ENCODE results near the gene CCN5.
A peak's percentile ranks its signal among the peaks of the same experiment; 100 is the strongest.

The CCN5 gene

GRCh38 chr20:44723391-44723790 is 8.2 kb downstream of the CCN5 start:
- Histone ChIP-seq H3K9me3 (ENCODE audit: severe bottlenecking) (no peaks in the 10 kb centered on the region), H3K27ac (ENCODE audit: poor library complexity, severe bottlenecking) (no peak overlapping the region), H3K4me3 (ENCODE audit: severe bottlenecking) (no peak overlapping the region), H3K36me3 (ENCODE audit: low read depth) (no peaks in the 10 kb centered on the region), H3K27me3 (ENCODE audit: insufficient read depth, poor library complexity, severe bottlenecking) (no peaks in the 10 kb centered on the region), H3K4me1 (ENCODE audit: insufficient read depth, poor library complexity, severe bottlenecking) (peaks cover 26% of the 10 kb centered on the region)
- ATAC-seq (ENCODE audit: low read depth) (no peak), DNase-seq (ENCODE audit: low spot score) (no peak)
- no peak for TF ChIP-seq CTCF (IDR thresholded peaks at IDR 0.05; ENCODE audit: poor library complexity, severe bottlenecking)

- Histone ChIP-seq H3K9me3 (ENCODE audit: severe bottlenecking) (no peaks in the 10 kb centered on the region), H3K27ac (ENCODE audit: poor library complexity, severe bottlenecking) (no peak overlapping the region), H3K36me3 (ENCODE audit: low read depth) (no peaks in the 10 kb centered on the region), H3K4me1 (ENCODE audit: insufficient read depth, poor library complexity, severe bottlenecking) (peaks cover 29% of the 10 kb centered on the region), H3K4me3 (ENCODE audit: severe bottlenecking) (no peak overlapping the region), H3K27me3 (ENCODE audit: insufficient read depth, poor library complexity, severe bottlenecking) (no peaks in the 10 kb centered on the region)
- TF ChIP-seq CTCF (IDR thresholded peaks at IDR 0.05; ENCODE audit: poor library complexity, severe bottlenecking) = no peak
- DNase-seq (ENCODE audit: low spot score) = no peak
- no peak for ATAC-seq (ENCODE audit: low read depth)
Measured at GRCh38 chr20:44723798-44724362, 8.7 kb downstream of the CCN5 start.

GRCh38 chr20:44724423-44725091 is 9.4 kb downstream of the CCN5 start:
- Histone ChIP-seq H3K27me3 (ENCODE audit: insufficient read depth, poor library complexity, severe bottlenecking) (no peaks in the 10 kb centered on the region), H3K9me3 (ENCODE audit: severe bottlenecking) (no peaks in the 10 kb centered on the region), H3K4me1 (ENCODE audit: insufficient read depth, poor library complexity, severe bottlenecking) (peaks cover 36% of the 10 kb centered on the region), H3K4me3 (ENCODE audit: severe bottlenecking) (no peak overlapping the region), H3K36me3 (ENCODE audit: low read depth) (no peaks in the 10 kb centered on the region), H3K27ac (ENCODE audit: poor library complexity, severe bottlenecking) (no peak overlapping the region)
- DNase-seq (ENCODE audit: low spot score) = peak; percentile 85
- no peak for TF ChIP-seq CTCF (IDR thresholded peaks at IDR 0.05; ENCODE audit: poor library complexity, severe bottlenecking)
- ATAC-seq (ENCODE audit: low read depth) = no peak

GRCh38 chr20:44725837-44726236 is 10.7 kb downstream of the CCN5 start:
- no peaks in the 10 kb centered on the region for H3K9me3 ChIP-seq (ENCODE audit: severe bottlenecking)
- no peaks in the 10 kb centered on the region for H3K27me3 ChIP-seq (ENCODE audit: insufficient read depth, poor library complexity, severe bottlenecking)
- no peaks in the 10 kb centered on the region for H3K36me3 ChIP-seq (ENCODE audit: low read depth)
- H3K4me1 ChIP-seq (ENCODE audit: insufficient read depth, poor library complexity, severe bottlenecking) = peaks cover 39% of the 10 kb centered on the region
- TF ChIP-seq CTCF (IDR thresholded peaks at IDR 0.05; ENCODE audit: poor library complexity, severe bottlenecking) = no peak
- H3K4me3 ChIP-seq (ENCODE audit: severe bottlenecking) = no peak overlapping the region
- H3K27ac ChIP-seq (ENCODE audit: poor library complexity, severe bottlenecking) = no peak overlapping the region
- DNase-seq (ENCODE audit: low spot score) = no peak
- no peak for ATAC-seq (ENCODE audit: low read depth)

GRCh38 chr20:44727039-44727438 is 11.9 kb downstream of the CCN5 start:
- peaks cover 33% of the 10 kb centered on the region for H3K4me1 ChIP-seq (ENCODE audit: insufficient read depth, poor library complexity, severe bottlenecking)
- no peaks in the 10 kb centered on the region for H3K9me3 ChIP-seq (ENCODE audit: severe bottlenecking)
- H3K36me3 ChIP-seq (ENCODE audit: low read depth) = no peaks in the 10 kb centered on the region
- no peaks in the 10 kb centered on the region for H3K27me3 ChIP-seq (ENCODE audit: insufficient read depth, poor library complexity, severe bottlenecking)
- H3K27ac ChIP-seq (ENCODE audit: poor library complexity, severe bottlenecking) = no peak overlapping the region
- DNase-seq (ENCODE audit: low spot score) (peak; percentile 83), ATAC-seq (ENCODE audit: low read depth) (no peak)
- no peak overlapping the region for H3K4me3 ChIP-seq (ENCODE audit: severe bottlenecking)
- no peak for TF ChIP-seq CTCF (IDR thresholded peaks at IDR 0.05; ENCODE audit: poor library complexity, severe bottlenecking)

Data from RWPE2 (cell line).